NCI-H128 (cell line): ENCODE measurements around the gene LPCAT1.

Experiments used
- DNase-seq: peaks from one replicate; lab custom pipeline; 2025; ENCODE audit not compliant: unreplicated experiment; lab: John Stamatoyannopoulos, UW

The LPCAT1 gene

GRCh38 chr5:1446602-1447343 is 77.0 kb downstream of the LPCAT1 start:
- DNase-seq, result no peak

GRCh38 chr5:1445689-1446601 is 77.8 kb downstream of the LPCAT1 start:
- DNase-seq, result no peak

GRCh38 chr5:1445313-1445688 is 78.5 kb downstream of the LPCAT1 start, which contains the start of gene SLC6A3:
Gene SLC6A3, minus strand, starts transcription at chr5:1445440. Its CDS starts 2,243 bp downstream, at chr5:1443197.
- DNase-seq, result no peak

GRCh38 chr5:1444361-1445189 is 79.2 kb downstream of the LPCAT1 start:
- DNase-seq, result no peak

GRCh38 chr5:1443991-1444360 is 79.8 kb downstream of the LPCAT1 start:
- no peak for DNase-seq

GRCh38 chr5:1443171-1443570 is 80.6 kb downstream of the LPCAT1 start:
- DNase-seq, result no peak

- no peak for DNase-seq
Observed at GRCh38 chr5:1442222-1443145, 81.3 kb downstream of the LPCAT1 start.

- DNase-seq, result no peak
Observed at GRCh38 chr5:1441166-1441865, 82.4 kb downstream of the LPCAT1 start.

GRCh38 chr5:1440098-1440493 is 83.7 kb downstream of the LPCAT1 start:
- DNase-seq, result no peak

- DNase-seq, result no peak
Observed at GRCh38 chr5:1439388-1440097, 84.2 kb downstream of the LPCAT1 start.

- DNase-seq, result no peak
Observed at GRCh38 chr5:1438871-1439270, 84.9 kb downstream of the LPCAT1 start.

GRCh38 chr5:1437876-1438559 is 85.7 kb downstream of the LPCAT1 start:
- DNase-seq, result no peak

- peak; percentile 42 for DNase-seq
Observed at GRCh38 chr5:1437226-1437829, 86.4 kb downstream of the LPCAT1 start.

- DNase-seq, result no peak
Observed at GRCh38 chr5:1436681-1437080, 87.1 kb downstream of the LPCAT1 start.

GRCh38 chr5:1436036-1436435 is 87.7 kb downstream of the LPCAT1 start:
- DNase-seq, result no peak

GRCh38 chr5:1435369-1435768 is 88.4 kb downstream of the LPCAT1 start:
- no peak for DNase-seq

GRCh38 chr5:1432296-1432695 is 91.5 kb downstream of the LPCAT1 start:
- no peak for DNase-seq

GRCh38 chr5:1431896-1432295 is 91.9 kb downstream of the LPCAT1 start:
- no peak for DNase-seq
